AG04450 (cell line): ENCODE results near the gene NXPH4. TPM values are rescaled to one million over a fixed set of nuclear protein-coding genes. Genes with fewer than 3 reads are reported as not detected.

Source experiments
- CTCF ChIA-PET: fragments of 300-600, 350-600 bp; formaldehyde crosslinking; extraction: SDS; loops from one replicate; lab custom pipeline; 2022; ENCODE audit warnings: antibody characterized with exemption, inconsistent platforms; lab: Charles Lee
- POLR2A ChIA-PET: fragments of 350-600 bp; formaldehyde crosslinking; extraction: SDS; loops from one replicate; lab custom pipeline; 2021; ENCODE audit warnings: antibody characterized with exemption, inconsistent platforms; lab: Yijun Ruan, JAX
- DNase-seq: peaks from one replicate; pipeline ENCODE4 v3.0.0-alpha.2; 2011; ENCODE audit warnings: low read depth, low spot score
- H3K27ac ChIP-seq: one replicate; pipeline ENCODE4 v1.5.1; 2012; ENCODE audit warnings: low read depth, low read length, control low read depth
- H3K27me3 ChIP-seq: one replicate; pipeline ENCODE4 v1.6.0; 2012; ENCODE audit warnings: low read length; ENCODE audit not compliant: control insufficient read depth, insufficient read depth
- H3K4me3 ChIP-seq: 2 replicates; pipeline ENCODE4 v1.5.1; 2011; ENCODE audit warnings: mild to moderate bottlenecking, low read depth, low read length, control low read depth
- H3K9me3 ChIP-seq: 2 replicates; pipeline ENCODE4 v1.5.1; 2012; ENCODE audit warnings: low read length; ENCODE audit not compliant: control insufficient read depth, insufficient read depth
- CTCF ChIP-seq: IDR thresholded peaks from 2 replicates; pipeline ENCODE4 v1.5.1; 2011; ENCODE audit warnings: low read depth, low read length, control low read depth, inconsistent platforms
- polyA plus RNA-seq: library from polyadenylated mRNA; depleted of rRNA; stranded (reverse); fragments of >200 nt; gene quantifications from 2 replicates; pipeline ENCODE4 v1.2.3, GENCODE V29; 2011

The NXPH4 gene
- polyA plus RNA-seq, 1 experiment: 0.79 TPM

GRCh38 chr12:57231276-57232021 is 14.9 kb downstream of the NXPH4 start:
- CTCF ChIA-PET: interaction anchor here (0.9 to 4.8 kb wide), 6 partner anchors 8 to 222 kb away, joined by 3 to 46 read pairs (median 30); no protein-coding TSS in a partner anchor
- Histone ChIP-seq H3K27me3 (no peaks in the 10 kb centered on the region), H3K9me3 (no peaks in the 10 kb centered on the region), H3K4me3 (peak overlapping the region; percentile 87), H3K27ac (no peak overlapping the region)
- DNase-seq: no peak
- POLR2A ChIA-PET: interaction anchor here (2.1 to 2.6 kb wide), 3 partner anchors 8 to 120 kb away, joined by 10 to 58 read pairs (median 24); partner anchors contain the start of genes NXPH4 and STAT6
- no peak for TF ChIP-seq CTCF

GRCh38 chr12:57232156-57232756 is 15.7 kb downstream of the NXPH4 start:
- ChIA-PET CTCF (interaction anchor here (0.9 to 4.8 kb wide), 4 partner anchors 7 to 109 kb away, joined by 3 to 45 read pairs (median 30); no protein-coding TSS in a partner anchor), POLR2A (interaction anchor here (0.8 kb wide), 1 partner anchor 18 kb away, joined by 3 read pairs; no protein-coding TSS in a partner anchor)
- Histone ChIP-seq H3K27me3 (no peaks in the 10 kb centered on the region), H3K9me3 (no peaks in the 10 kb centered on the region), H3K27ac (no peak overlapping the region), H3K4me3 (no peak overlapping the region)
- TF ChIP-seq CTCF: no peak
- DNase-seq: no peak

GRCh38 chr12:57233357-57234232 is 17.0 kb downstream of the NXPH4 start:
- CTCF ChIA-PET: interaction anchor here (3.0 to 4.8 kb wide), 2 partner anchors 9 to 20 kb away, joined by 18 to 45 read pairs; no protein-coding TSS in a partner anchor
- H3K4me3 ChIP-seq: no peak overlapping the region
- no peak for TF ChIP-seq CTCF
- no peak overlapping the region for H3K27ac ChIP-seq
- no peaks in the 10 kb centered on the region; the same call in 1 of the 2 replicates for H3K9me3 ChIP-seq
- H3K27me3 ChIP-seq: no peaks in the 10 kb centered on the region
- no peak for DNase-seq
- POLR2A ChIA-PET: interaction anchor here (0.8 kb wide), 1 partner anchor 19 kb away, joined by 3 read pairs; no protein-coding TSS in a partner anchor

GRCh38 chr12:57234233-57234570 is 17.6 kb downstream of the NXPH4 start:
- H3K27me3 ChIP-seq: no peaks in the 10 kb centered on the region
- no peak overlapping the region for H3K27ac ChIP-seq
- DNase-seq: no peak
- H3K9me3 ChIP-seq: no peaks in the 10 kb centered on the region; the same call in 1 of the 2 replicates
- CTCF ChIA-PET: interaction anchor here (3.0 kb wide), 1 partner anchor 8 kb away, joined by 18 read pairs; no protein-coding TSS in a partner anchor
- H3K4me3 ChIP-seq: no peak overlapping the region
- TF ChIP-seq CTCF: no peak
- POLR2A ChIA-PET: no interaction called here
